ENCODE results near the gene TDRD3.

GRCh38 chr13:60572003-60572798 is 175.2 kb downstream of the TDRD3 start:
- no peak for TF ChIP-seq CTCF (IDR thresholded peaks at IDR 0.05)
- TF ChIP-seq POLR2AphosphoS5 (IDR thresholded peaks at IDR 0.05): no peak
- TF ChIP-seq POLR2A (IDR thresholded peaks at IDR 0.05): no peak

Measured in breast epithelium (tissue), 3 donors.